Right ventricle myocardium inferior (tissue), 1 donor: ENCODE measurements around the gene ZSCAN1. TPM values are rescaled to one million over a fixed set of nuclear protein-coding genes. Genes with fewer than 3 reads are reported as not detected.

Source experiments
- ATAC-seq: fragments of 200-7000 bp; cut with Tn5 transposase; one replicate; pipeline ENCODE4 v1.9.1; 2020; ENCODE audit warnings: mild to moderate bottlenecking, moderate library complexity
- DNase-seq: peaks from one replicate; pipeline ENCODE4 v3.0.0; 2021; ENCODE audit errors: missing footprints
- intact Hi-C: fragments of 100-400 bp; cut with DNase I; formaldehyde crosslinking; loops from one replicate; pipeline ENCODE4 v1.11.0; 2022
- total RNA-seq: library from RNA; stranded (reverse); fragmentation: NEBNext Ultra II Directional; extraction: Animal tissue kit (Norgen Biotek cat#: 25700); gene quantifications from one replicate; pipeline ENCODE4 v1.2.1, GENCODE V29; 2021
- donor health status: DM: no; HTN: yes; CAD: no; lungs with severe emphysema.

Gene ZSCAN1
- total RNA-seq, 1 donor from 2014 or later, result not detected

- intact Hi-C loops, result loop anchor here (1.0 kb wide), 1 partner anchor 39 kb away; the partner anchor contains the start of gene ZNF135
Observed at GRCh38 chr19:58098682-58098998, 64.8 kb downstream of the ZSCAN1 start.

More at GRCh38 chr19:58098682-58098998, 64.8 kb downstream of the ZSCAN1 start:
- peak; percentile 4 for ATAC-seq
- DNase-seq, result no peak

Other genes starting within 250 kb of the ZSCAN1 start
- gene ZNF552, start 219.1 kb upstream of the ZSCAN1 start, total RNA-seq, result 4.7 TPM
- 7.5 TPM for gene ZNF587B, start 203.7 kb upstream of the ZSCAN1 start, total RNA-seq
- 16.4 TPM for gene ZNF587, start 184.2 kb upstream of the ZSCAN1 start, total RNA-seq
- 12.7 TPM for gene ZNF814, start 145.0 kb upstream of the ZSCAN1 start, total RNA-seq
- 9.5 TPM for gene ZNF417, start 117.4 kb upstream of the ZSCAN1 start, total RNA-seq
- 11.0 TPM for gene ZNF418, start 98.6 kb upstream of the ZSCAN1 start, total RNA-seq
- 9.3 TPM for gene ZNF256, start 86.3 kb upstream of the ZSCAN1 start, total RNA-seq
- 2.2 TPM for gene C19orf18, start 59.5 kb upstream of the ZSCAN1 start, total RNA-seq
- gene ZNF606, start 31.2 kb upstream of the ZSCAN1 start, total RNA-seq, result 11.8 TPM
- 3.7 TPM for gene ZNF135, start 25.3 kb downstream of the ZSCAN1 start, total RNA-seq
- gene ZSCAN18, start 64.2 kb downstream of the ZSCAN1 start, total RNA-seq, result 65.8 TPM
- 7.0 TPM for gene ZNF329, start 116.8 kb downstream of the ZSCAN1 start, total RNA-seq
- 17.8 TPM for gene ZNF274, start 149.0 kb downstream of the ZSCAN1 start, total RNA-seq
- gene ZNF544, start 194.9 kb downstream of the ZSCAN1 start, total RNA-seq, result 19.4 TPM
- gene ZNF8, start 244.9 kb downstream of the ZSCAN1 start, total RNA-seq, result 4.2 TPM